ENCODE measurements around the gene FCRL1. TPM values are rescaled to one million over a fixed set of nuclear protein-coding genes. Genes with fewer than 3 reads are reported as not detected.

The FCRL1 gene
- total RNA-seq, 4 donors from 2014 or later: 6.4 to 12.9 TPM; not detected in 2

DNA sequence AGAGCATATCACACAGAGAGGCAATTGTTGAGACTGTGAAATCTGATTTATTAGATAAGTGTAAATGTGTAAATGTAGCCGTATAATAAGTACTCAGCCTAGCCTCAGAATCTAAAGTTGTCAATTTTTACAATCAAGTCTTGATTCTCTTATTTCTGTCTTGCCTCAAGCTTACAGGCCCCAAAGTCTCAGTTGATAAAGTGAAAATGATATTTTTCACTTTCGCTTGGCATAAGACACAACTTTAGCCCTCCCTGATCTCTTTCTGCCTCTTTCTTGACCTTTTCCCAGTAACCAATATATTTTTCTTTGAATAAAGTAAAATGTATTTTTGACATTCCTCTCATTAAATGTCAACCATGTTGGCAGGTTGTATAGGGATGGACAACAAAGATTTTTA is 11.0 kb upstream of the FCRL1 start:
- Histone ChIP-seq H3K9me3 (no peaks in the 10 kb centered on the region), H3K4me1 (no peaks in the 10 kb centered on the region), H3K36me3 (no peaks in the 10 kb centered on the region), H3K27me3 (no peaks in the 10 kb centered on the region), H3K4me3 (no peak overlapping the region), H3K27ac (no peak overlapping the region)
- TF ChIP-seq EP300 (IDR thresholded peaks at IDR 0.05; ENCODE audit: low read depth) (no peak), POLR2A (IDR thresholded peaks at IDR 0.05) (no peak), POLR2AphosphoS5 (IDR thresholded peaks at IDR 0.05) (no peak)
- TF ChIP-seq, protein P1, sequence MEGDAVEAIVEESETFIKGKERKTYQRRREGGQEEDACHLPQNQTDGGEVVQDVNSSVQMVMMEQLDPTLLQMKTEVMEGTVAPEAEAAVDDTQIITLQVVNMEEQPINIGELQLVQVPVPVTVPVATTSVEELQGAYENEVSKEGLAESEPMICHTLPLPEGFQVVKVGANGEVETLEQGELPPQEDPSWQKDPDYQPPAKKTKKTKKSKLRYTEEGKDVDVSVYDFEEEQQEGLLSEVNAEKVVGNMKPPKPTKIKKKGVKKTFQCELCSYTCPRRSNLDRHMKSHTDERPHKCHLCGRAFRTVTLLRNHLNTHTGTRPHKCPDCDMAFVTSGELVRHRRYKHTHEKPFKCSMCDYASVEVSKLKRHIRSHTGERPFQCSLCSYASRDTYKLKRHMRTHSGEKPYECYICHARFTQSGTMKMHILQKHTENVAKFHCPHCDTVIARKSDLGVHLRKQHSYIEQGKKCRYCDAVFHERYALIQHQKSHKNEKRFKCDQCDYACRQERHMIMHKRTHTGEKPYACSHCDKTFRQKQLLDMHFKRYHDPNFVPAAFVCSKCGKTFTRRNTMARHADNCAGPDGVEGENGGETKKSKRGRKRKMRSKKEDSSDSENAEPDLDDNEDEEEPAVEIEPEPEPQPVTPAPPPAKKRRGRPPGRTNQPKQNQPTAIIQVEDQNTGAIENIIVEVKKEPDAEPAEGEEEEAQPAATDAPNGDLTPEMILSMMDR (IDR thresholded peaks at IDR 0.05): no peak
- in situ Hi-C loops (cut with MboI; ENCODE audit: low pct_ligation_motif_present in 1 of 4, low pct_unique_long_range_greater_than_20kb in 1 of 4, low sequenced_read_pairs in 3 of 4): no loop called here
- DNase-seq: no peak
- WGBS, 2 donors (ENCODE audit: low coverage in 1 of 2): 66 to 76% methylated on average over 2 of the region's 2 CpGs
- intact Hi-C loops (cut with DNase I; ENCODE audit: low total_unique reads): no loop called here

DNA sequence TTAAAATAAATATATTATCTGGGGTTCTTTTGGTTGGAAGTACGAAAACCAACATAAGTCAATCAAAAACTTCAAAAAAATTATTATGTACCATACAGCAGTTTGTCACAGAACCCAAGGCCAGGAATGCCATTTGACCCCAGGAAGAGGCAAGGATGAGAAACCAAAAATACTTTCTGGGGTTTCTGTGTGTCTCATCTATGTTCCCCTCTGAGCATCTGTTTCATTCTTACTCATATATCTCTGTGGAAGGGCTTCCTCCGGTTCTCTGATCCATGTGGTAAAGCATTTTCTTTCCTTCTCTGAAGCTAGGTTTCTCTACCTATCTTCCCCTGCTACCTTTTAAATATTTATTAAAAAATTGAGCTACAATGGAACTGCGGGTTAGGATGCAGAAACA is 9.8 kb upstream of the FCRL1 start:
- Histone ChIP-seq H3K4me3 (no peak overlapping the region), H3K36me3 (no peaks in the 10 kb centered on the region), H3K4me1 (no peaks in the 10 kb centered on the region), H3K27me3 (no peaks in the 10 kb centered on the region), H3K9me3 (no peaks in the 10 kb centered on the region), H3K27ac (no peak overlapping the region)
- TF ChIP-seq, protein P1 (IDR thresholded peaks at IDR 0.05): no peak
- TF ChIP-seq POLR2AphosphoS5 (IDR thresholded peaks at IDR 0.05): no peak
- TF ChIP-seq EP300 (IDR thresholded peaks at IDR 0.05; ENCODE audit: low read depth): no peak
- in situ Hi-C loops (cut with MboI; ENCODE audit: low pct_ligation_motif_present in 1 of 4, low pct_unique_long_range_greater_than_20kb in 1 of 4, low sequenced_read_pairs in 3 of 4): no loop called here
- intact Hi-C loops (cut with DNase I; ENCODE audit: low total_unique reads): no loop called here
- DNase-seq: no peak
- WGBS, 2 donors (ENCODE audit: low coverage in 1 of 2): 79 to 87% methylated on average over 2 to 3 of the region's 3 CpGs

GRCh38 chr1:157829210-157829609 is 9.3 kb upstream of the FCRL1 start:
- intact Hi-C loops (cut with DNase I; ENCODE audit: low total_unique reads): no loop called here

DNA sequence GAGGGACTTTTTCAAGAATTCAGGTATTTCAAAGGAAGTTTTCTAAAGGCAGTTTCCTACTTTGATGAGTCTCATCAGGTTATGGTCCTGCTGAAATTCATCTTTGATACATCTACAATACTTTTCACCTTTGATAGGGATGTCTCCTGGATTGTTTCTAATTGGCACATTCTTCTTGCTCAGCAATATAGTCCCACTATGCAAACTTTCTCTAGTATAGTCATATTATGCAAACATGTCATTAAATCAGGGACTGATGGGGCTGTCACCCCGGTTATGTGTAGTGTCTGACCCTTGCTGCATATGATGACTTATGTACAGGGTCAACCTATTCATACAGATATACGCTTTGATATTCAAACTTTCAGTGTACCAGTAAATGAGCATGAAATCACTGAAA is 379 bp upstream of the FCRL1 start:
- no peak overlapping the region for H3K4me3 ChIP-seq
- in situ Hi-C loops (cut with MboI; ENCODE audit: low pct_ligation_motif_present in 1 of 4, low pct_unique_long_range_greater_than_20kb in 1 of 4, low sequenced_read_pairs in 3 of 4) (no loop called here), intact Hi-C loops (cut with DNase I; ENCODE audit: low total_unique reads) (no loop called here)
- DNase-seq: no peak
- no peaks in the 10 kb centered on the region for H3K27me3 ChIP-seq
- TF ChIP-seq, protein P1 (IDR thresholded peaks at IDR 0.05): no peak
- TF ChIP-seq POLR2A (IDR thresholded peaks at IDR 0.05): no peak
- TF ChIP-seq POLR2AphosphoS5 (IDR thresholded peaks at IDR 0.05): no peak
- no peak for TF ChIP-seq EP300 (IDR thresholded peaks at IDR 0.05; ENCODE audit: low read depth)
- 71 to 78% methylated on average over 2 of the region's 2 CpGs for WGBS, 2 donors (ENCODE audit: low coverage in 1 of 2)
- H3K4me1 ChIP-seq: no peaks in the 10 kb centered on the region
- H3K9me3 ChIP-seq: no peaks in the 10 kb centered on the region
- no peak overlapping the region for H3K27ac ChIP-seq
- H3K36me3 ChIP-seq: no peaks in the 10 kb centered on the region

More at GRCh38 chr1:157829210-157829609, 9.3 kb upstream of the FCRL1 start:
- no peaks in the 10 kb centered on the region for H3K36me3 ChIP-seq
- no peaks in the 10 kb centered on the region for H3K27me3 ChIP-seq
- no peak for TF ChIP-seq POLR2AphosphoS5 (IDR thresholded peaks at IDR 0.05)
- TF ChIP-seq, protein P1 (IDR thresholded peaks at IDR 0.05): no peak
- no peak for TF ChIP-seq POLR2A (IDR thresholded peaks at IDR 0.05)
- TF ChIP-seq EP300 (IDR thresholded peaks at IDR 0.05; ENCODE audit: low read depth): no peak
- DNase-seq: no peak
- no peak overlapping the region for H3K4me3 ChIP-seq
- H3K9me3 ChIP-seq: no peaks in the 10 kb centered on the region
- in situ Hi-C loops (cut with MboI; ENCODE audit: low pct_ligation_motif_present in 1 of 4, low pct_unique_long_range_greater_than_20kb in 1 of 4, low sequenced_read_pairs in 3 of 4): no loop called here
- H3K4me1 ChIP-seq: no peaks in the 10 kb centered on the region
- H3K27ac ChIP-seq: no peak overlapping the region
